Measurements from ENCODE around the gene NT5DC2.

NT5DC2 gene

GRCh38 chr3:52532838-52533622 lies 627 bp downstream of the NT5DC2 start:
- Histone ChIP-seq H3K4me1 (ENCODE audit: insufficient read depth, low read length, poor library complexity, severe bottlenecking) (peaks cover 16% of the 10 kb centered on the region), H3K9me2 (replicated peaks; ENCODE audit: low read depth, low read length) (no peaks in the 10 kb centered on the region), H3K4me3 (ENCODE audit: low read length, poor library complexity, severe bottlenecking) (peak overlapping the region; percentile 59), H3F3A (ENCODE audit: low read depth) (no peaks in the 10 kb centered on the region), H3K79me2 (ENCODE audit: insufficient read depth, low read length) (peaks cover 14% of the 10 kb centered on the region), H3K4me2 (ENCODE audit: low read depth, low read length, poor library complexity, severe bottlenecking) (peak overlapping the region; percentile 36), H2AFZ (ENCODE audit: low read length) (0 out of 2 replicates have a peak overlapping the region, but pooled peaks have one; percentile 48), H3K36me3 (ENCODE audit: insufficient read depth, low read length) (no peaks in the 10 kb centered on the region), H4K20me1 (ENCODE audit: insufficient read depth, low read length, poor library complexity, severe bottlenecking) (peaks cover 11% of the 10 kb centered on the region), H3K9ac (ENCODE audit: low read depth, low read length, poor library complexity, severe bottlenecking) (peak overlapping the region; percentile 36), H3K27me3 (ENCODE audit: insufficient read depth, low read length, poor library complexity, severe bottlenecking) (no peaks in the 10 kb centered on the region), H3K9me3 (ENCODE audit: insufficient read depth, low read depth, low read length) (no peaks in the 10 kb centered on the region)
- no peak for TF ChIP-seq CTCF (conservative IDR thresholded peaks at IDR 0.05; ENCODE audit: low read length)
- no peak for TF ChIP-seq EZH2phosphoT487 (IDR thresholded peaks at IDR 0.05; ENCODE audit: borderline replicate concordance)

- Histone ChIP-seq H3K27me3 (ENCODE audit: insufficient read depth, low read length, poor library complexity, severe bottlenecking) (no peaks in the 10 kb centered on the region), H3F3A (ENCODE audit: low read depth) (no peaks in the 10 kb centered on the region), H3K79me2 (ENCODE audit: insufficient read depth, low read length) (peaks cover 8% of the 10 kb centered on the region), H3K9ac (ENCODE audit: low read depth, low read length, poor library complexity, severe bottlenecking) (peak overlapping the region; percentile 36), H3K36me3 (ENCODE audit: insufficient read depth, low read length) (no peaks in the 10 kb centered on the region), H2AFZ (ENCODE audit: low read length) (no peak overlapping the region), H3K4me3 (ENCODE audit: low read length, poor library complexity, severe bottlenecking) (peak overlapping the region; percentile 59), H3K9me3 (ENCODE audit: insufficient read depth, low read depth, low read length) (no peaks in the 10 kb centered on the region), H4K20me1 (ENCODE audit: insufficient read depth, low read length, poor library complexity, severe bottlenecking) (peaks cover 6% of the 10 kb centered on the region), H3K4me1 (ENCODE audit: insufficient read depth, low read length, poor library complexity, severe bottlenecking) (peaks cover 10% of the 10 kb centered on the region), H3K9me2 (replicated peaks; ENCODE audit: low read depth, low read length) (no peaks in the 10 kb centered on the region), H3K4me2 (ENCODE audit: low read depth, low read length, poor library complexity, severe bottlenecking) (peak overlapping the region; percentile 36)
- TF ChIP-seq EZH2phosphoT487 (IDR thresholded peaks at IDR 0.05; ENCODE audit: borderline replicate concordance) = no peak
- no peak for TF ChIP-seq CTCF (conservative IDR thresholded peaks at IDR 0.05; ENCODE audit: low read length)
Observed at GRCh38 chr3:52532517-52532837, 1.2 kb downstream of the NT5DC2 start.

GRCh38 chr3:52531860-52532516 lies 1.7 kb downstream of the NT5DC2 start:
- Histone ChIP-seq H3K4me3 (ENCODE audit: low read length, poor library complexity, severe bottlenecking) (no peak overlapping the region), H3K79me2 (ENCODE audit: insufficient read depth, low read length) (peaks cover 3% of the 10 kb centered on the region), H3K4me1 (ENCODE audit: insufficient read depth, low read length, poor library complexity, severe bottlenecking) (peaks cover 6% of the 10 kb centered on the region)

More at GRCh38 chr3:52531860-52532516, 1.7 kb downstream of the NT5DC2 start:
- no peak for TF ChIP-seq EZH2phosphoT487 (IDR thresholded peaks at IDR 0.05; ENCODE audit: borderline replicate concordance)
- TF ChIP-seq CTCF (conservative IDR thresholded peaks at IDR 0.05; ENCODE audit: low read length) = no peak
- Histone ChIP-seq H3K9me3 (ENCODE audit: insufficient read depth, low read depth, low read length) (no peaks in the 10 kb centered on the region), H3K9ac (ENCODE audit: low read depth, low read length, poor library complexity, severe bottlenecking) (no peak overlapping the region), H3K9me2 (replicated peaks; ENCODE audit: low read depth, low read length) (no peaks in the 10 kb centered on the region), H3F3A (ENCODE audit: low read depth) (no peaks in the 10 kb centered on the region), H3K36me3 (ENCODE audit: insufficient read depth, low read length) (no peaks in the 10 kb centered on the region), H4K20me1 (ENCODE audit: insufficient read depth, low read length, poor library complexity, severe bottlenecking) (peaks cover under 1% of the 10 kb centered on the region), H2AFZ (ENCODE audit: low read length) (no peak overlapping the region), H3K27me3 (ENCODE audit: insufficient read depth, low read length, poor library complexity, severe bottlenecking) (no peaks in the 10 kb centered on the region), H3K4me2 (ENCODE audit: low read depth, low read length, poor library complexity, severe bottlenecking) (peak overlapping the region; percentile 36)

Data from Loucy (cell line).